ENCODE measurements around the gene IFI27. TPM values are rescaled to one million over a fixed set of nuclear protein-coding genes. Genes with fewer than 3 reads are reported as not detected.

The IFI27 gene
- total RNA-seq, 5 donors from 2014 or later (not counting 1 experiment from before 2014, with no cell fraction given), result 1.6 to 6.1 (median 1.8) TPM

GRCh38 chr14:94109915-94110250, 653 bp upstream of the IFI27 start:
- H3K27ac Mint-ChIP-seq, result no peak overlapping the region
- CTCF ChIA-PET, result no interaction called here
- peaks cover 0 to 8% of the 10 kb centered on the region in 2 experiments for H3K27me3 ChIP-seq (replicated peaks in 1 of 2; ENCODE audit: control insufficient read depth in 2 of 2, extremely low read depth in 1 of 2, insufficient read depth in 2 of 2, low read length in 1 of 2)
- no peaks in the 10 kb centered on the region for H3K36me3 Mint-ChIP-seq
- POLR2A ChIA-PET, result no interaction called here
- H3K4me1 ChIP-seq (ENCODE audit: control insufficient read depth in 1 of 2, extremely low read depth in 1 of 2, insufficient read depth in 2 of 2, low read length in 2 of 2), result no peaks in the 10 kb centered on the region
- no peaks in the 10 kb centered on the region for H3K36me3 ChIP-seq (ENCODE audit: control insufficient read depth in 2 of 2, extremely low read depth in 1 of 2, insufficient read depth in 1 of 2, low read length in 1 of 2)
- WGBS (ENCODE audit: insufficient coverage), result no CpG with 5 or more reads among the region's 2 CpGs
- DNase-seq, result no peak
- H3K4me1 Mint-ChIP-seq, result no peaks in the 10 kb centered on the region
- no peak overlapping the region for H3K4me3 Mint-ChIP-seq
- H3K4me3 ChIP-seq (ENCODE audit: control insufficient read depth in 1 of 2, extremely low read depth in 1 of 2, low read length in 1 of 2), result no peak overlapping the region
- no peak overlapping the region for H3K27ac ChIP-seq (ENCODE audit: low read length)
- no peaks in the 10 kb centered on the region for H3K9me3 Mint-ChIP-seq
- peaks cover 0 to 2% of the 10 kb centered on the region in 2 donors for H3K27me3 Mint-ChIP-seq
- ATAC-seq (replicated peaks in 1 of 4), result no peak
- no peaks in the 10 kb centered on the region for H3K9me3 ChIP-seq

- Mint-ChIP-seq H3K27me3 (peaks cover 4 to 15% of the 10 kb centered on the region in 2 donors), H3K4me1 (no peaks in the 10 kb centered on the region), H3K27ac (no peak overlapping the region), H3K36me3 (no peaks in the 10 kb centered on the region), H3K9me3 (no peaks in the 10 kb centered on the region), H3K4me3 (no peak overlapping the region)
- 84% methylated on average over 15 of the region's 20 CpGs for WGBS (ENCODE audit: insufficient coverage)
- no peak overlapping the region for H3K27ac ChIP-seq (ENCODE audit: low read length)
- no peaks in the 10 kb centered on the region for H3K9me3 ChIP-seq
- no peak for ATAC-seq (replicated peaks in 1 of 4)
- ChIA-PET POLR2A (no interaction called here), CTCF (no interaction called here)
- H3K4me3 ChIP-seq (ENCODE audit: control insufficient read depth in 1 of 2, extremely low read depth in 1 of 2, low read length in 1 of 2), result no peak overlapping the region
- H3K4me1 ChIP-seq (ENCODE audit: control insufficient read depth in 1 of 2, extremely low read depth in 1 of 2, insufficient read depth in 2 of 2, low read length in 2 of 2), result no peaks in the 10 kb centered on the region
- peaks cover 0 to 24% of the 10 kb centered on the region in 2 experiments for H3K27me3 ChIP-seq (replicated peaks in 1 of 2; ENCODE audit: control insufficient read depth in 2 of 2, extremely low read depth in 1 of 2, insufficient read depth in 2 of 2, low read length in 1 of 2)
- H3K36me3 ChIP-seq (ENCODE audit: control insufficient read depth in 2 of 2, extremely low read depth in 1 of 2, insufficient read depth in 1 of 2, low read length in 1 of 2), result no peaks in the 10 kb centered on the region
- no peak for DNase-seq
Measured at GRCh38 chr14:94111276-94112095, 950 bp downstream of the IFI27 start.

- H3K9me3 Mint-ChIP-seq, result no peaks in the 10 kb centered on the region
- H3K36me3 Mint-ChIP-seq, result no peaks in the 10 kb centered on the region
- Histone ChIP-seq H3K4me1 (ENCODE audit: control insufficient read depth in 1 of 2, extremely low read depth in 1 of 2, insufficient read depth in 2 of 2, low read length in 2 of 2) (no peaks in the 10 kb centered on the region), H3K4me3 (ENCODE audit: control insufficient read depth in 1 of 2, extremely low read depth in 1 of 2, low read length in 1 of 2) (no peak overlapping the region), H3K27me3 (replicated peaks in 1 of 2; ENCODE audit: control insufficient read depth in 2 of 2, extremely low read depth in 1 of 2, insufficient read depth in 2 of 2, low read length in 1 of 2) (peaks cover 0 to 29% of the 10 kb centered on the region in 2 experiments), H3K36me3 (ENCODE audit: control insufficient read depth in 2 of 2, extremely low read depth in 1 of 2, insufficient read depth in 1 of 2, low read length in 1 of 2) (no peaks in the 10 kb centered on the region), H3K27ac (ENCODE audit: low read length) (no peak overlapping the region), H3K9me3 (no peaks in the 10 kb centered on the region)
- no peak overlapping the region for H3K27ac Mint-ChIP-seq
- 88% methylated on average over 3 of the region's 6 CpGs for WGBS (ENCODE audit: insufficient coverage)
- ATAC-seq (replicated peaks in 1 of 4) (no peak), DNase-seq (no peak)
- peaks cover 11 to 24% of the 10 kb centered on the region in 2 donors for H3K27me3 Mint-ChIP-seq
- CTCF ChIA-PET, result no interaction called here
- H3K4me1 Mint-ChIP-seq, result no peaks in the 10 kb centered on the region
- no peak overlapping the region for H3K4me3 Mint-ChIP-seq
- POLR2A ChIA-PET, result interaction anchor here in 1 of 2 donors (1.0 kb wide), 1 partner anchor 210 kb away, joined by 4 read pairs; no protein-coding TSS in a partner anchor
Measured at GRCh38 chr14:94112513-94113063, 2.1 kb downstream of the IFI27 start.

DNA sequence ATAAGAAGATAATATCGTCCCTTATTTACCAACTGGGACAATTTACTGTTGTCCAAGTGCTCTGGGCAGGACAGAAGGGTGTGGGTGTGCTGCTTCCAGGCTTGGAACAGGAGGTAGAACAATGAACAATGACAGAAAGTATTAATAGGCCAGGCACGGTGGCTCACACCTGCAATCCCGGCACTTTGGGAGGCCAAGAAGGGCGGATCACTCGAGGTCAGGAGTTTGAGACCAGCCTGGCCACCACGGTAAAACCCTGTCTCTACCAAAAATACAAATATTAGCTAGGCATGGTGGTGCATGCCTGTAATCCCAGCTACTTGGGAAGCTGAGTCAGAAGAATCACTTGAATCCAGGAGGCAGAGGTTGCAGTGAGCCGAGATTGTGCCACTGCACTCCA, 2.5 kb downstream of the IFI27 start:
- H3K36me3 ChIP-seq (ENCODE audit: control insufficient read depth in 2 of 2, extremely low read depth in 1 of 2, insufficient read depth in 1 of 2, low read length in 1 of 2), result no peaks in the 10 kb centered on the region
- no peak overlapping the region for H3K27ac ChIP-seq (ENCODE audit: low read length)
- WGBS (ENCODE audit: insufficient coverage), result 77% methylated on average over 3 of the region's 7 CpGs
- H3K4me3 ChIP-seq (ENCODE audit: control insufficient read depth in 1 of 2, extremely low read depth in 1 of 2, low read length in 1 of 2), result no peak overlapping the region
- Mint-ChIP-seq H3K27ac (no peak overlapping the region), H3K9me3 (no peaks in the 10 kb centered on the region), H3K4me3 (no peak overlapping the region), H3K27me3 (peaks cover 16 to 26% of the 10 kb centered on the region in 2 donors), H3K4me1 (no peaks in the 10 kb centered on the region), H3K36me3 (no peaks in the 10 kb centered on the region)
- ChIA-PET CTCF (no interaction called here), POLR2A (interaction anchor here in 1 of 2 donors (1.0 kb wide), 1 partner anchor 211 kb away, joined by 4 read pairs; no protein-coding TSS in a partner anchor)
- DNase-seq (no peak), ATAC-seq (replicated peaks in 1 of 4) (no peak)
- no peaks in the 10 kb centered on the region for H3K4me1 ChIP-seq (ENCODE audit: control insufficient read depth in 1 of 2, extremely low read depth in 1 of 2, insufficient read depth in 2 of 2, low read length in 2 of 2)
- H3K9me3 ChIP-seq, result no peaks in the 10 kb centered on the region
- H3K27me3 ChIP-seq (replicated peaks in 1 of 2; ENCODE audit: control insufficient read depth in 2 of 2, extremely low read depth in 1 of 2, insufficient read depth in 2 of 2, low read length in 1 of 2), result peaks cover 0 to 33% of the 10 kb centered on the region in 2 experiments

DNA sequence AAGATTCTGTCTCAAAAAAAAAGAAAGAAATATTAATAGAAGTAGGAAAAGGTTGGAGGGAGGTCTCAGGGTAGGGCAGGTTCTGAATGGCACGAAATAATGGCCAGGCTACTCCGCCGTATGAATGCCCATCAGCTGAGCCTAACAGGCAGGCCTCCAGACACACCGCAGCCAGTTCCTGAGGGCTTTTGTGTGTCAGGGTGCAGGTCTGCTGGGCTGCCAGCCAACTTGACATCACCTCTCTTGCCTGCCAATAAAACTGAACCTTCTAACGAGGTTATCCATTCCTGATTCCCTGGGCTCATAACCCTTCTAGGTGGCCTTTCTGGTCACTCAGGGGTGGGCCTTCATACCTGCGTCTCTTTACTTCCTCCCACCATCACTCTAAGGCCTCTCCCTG, 3.0 kb downstream of the IFI27 start:
- WGBS (ENCODE audit: insufficient coverage), result 69% methylated on average over 5 of the region's 6 CpGs
- no peaks in the 10 kb centered on the region for H3K4me1 Mint-ChIP-seq
- Histone ChIP-seq H3K36me3 (ENCODE audit: control insufficient read depth in 2 of 2, extremely low read depth in 1 of 2, insufficient read depth in 1 of 2, low read length in 1 of 2) (no peaks in the 10 kb centered on the region), H3K4me3 (ENCODE audit: control insufficient read depth in 1 of 2, extremely low read depth in 1 of 2, low read length in 1 of 2) (no peak overlapping the region), H3K4me1 (ENCODE audit: control insufficient read depth in 1 of 2, extremely low read depth in 1 of 2, insufficient read depth in 2 of 2, low read length in 2 of 2) (no peaks in the 10 kb centered on the region), H3K9me3 (no peaks in the 10 kb centered on the region), H3K27me3 (replicated peaks in 1 of 2; ENCODE audit: control insufficient read depth in 2 of 2, extremely low read depth in 1 of 2, insufficient read depth in 2 of 2, low read length in 1 of 2) (peaks cover 0 to 34% of the 10 kb centered on the region in 2 experiments), H3K27ac (ENCODE audit: low read length) (no peak overlapping the region)
- H3K27ac Mint-ChIP-seq, result no peak overlapping the region
- DNase-seq (no peak), ATAC-seq (replicated peaks in 1 of 4) (no peak)
- no peaks in the 10 kb centered on the region for H3K36me3 Mint-ChIP-seq
- ChIA-PET CTCF (no interaction called here), POLR2A (interaction anchor here in 1 of 2 donors (0.6 kb wide), 1 partner anchor 28 kb away, joined by 3 read pairs; no protein-coding TSS in a partner anchor)
- H3K4me3 Mint-ChIP-seq, result no peak overlapping the region
- no peaks in the 10 kb centered on the region for H3K9me3 Mint-ChIP-seq
- H3K27me3 Mint-ChIP-seq, result peaks cover 16 to 27% of the 10 kb centered on the region in 2 donors

DNA sequence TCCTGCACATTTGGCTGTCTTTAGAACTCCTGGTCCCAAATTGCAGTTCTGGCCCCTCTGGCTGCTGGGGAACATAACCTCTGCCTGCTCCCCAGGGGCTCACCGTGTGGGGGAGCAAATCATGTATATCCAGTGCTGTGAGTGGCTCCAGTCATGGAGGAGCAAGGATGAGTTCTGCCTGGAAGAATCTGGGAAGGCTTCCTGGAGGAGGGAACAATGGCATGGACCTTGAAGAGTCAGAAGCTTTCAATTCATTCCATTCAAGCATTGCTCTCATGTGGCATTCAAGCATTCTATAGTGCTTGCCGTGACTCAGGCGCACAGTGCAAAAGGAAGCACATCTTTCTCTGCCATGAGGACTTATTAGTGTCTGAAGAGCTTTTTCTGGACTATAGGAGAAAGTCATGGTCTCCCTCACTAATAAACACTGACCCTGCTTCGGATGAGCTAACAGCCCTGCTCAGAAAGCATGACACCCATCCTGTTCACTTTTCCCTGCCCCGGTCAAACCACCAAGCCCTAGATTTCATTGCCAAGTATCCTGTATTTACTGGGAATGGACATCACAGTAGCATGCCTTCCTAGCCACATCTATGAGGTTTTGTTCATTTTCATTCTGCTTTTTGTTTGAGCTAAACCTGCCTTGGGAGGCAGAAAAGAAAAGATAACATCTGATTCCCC, 3.5 kb downstream of the IFI27 start:
- Histone ChIP-seq H3K27me3 (replicated peaks in 1 of 2; ENCODE audit: control insufficient read depth in 2 of 2, extremely low read depth in 1 of 2, insufficient read depth in 2 of 2, low read length in 1 of 2) (peaks cover 0 to 34% of the 10 kb centered on the region in 2 experiments), H3K9me3 (no peaks in the 10 kb centered on the region), H3K27ac (ENCODE audit: low read length) (no peak overlapping the region), H3K36me3 (ENCODE audit: control insufficient read depth in 2 of 2, extremely low read depth in 1 of 2, insufficient read depth in 1 of 2, low read length in 1 of 2) (no peaks in the 10 kb centered on the region), H3K4me1 (ENCODE audit: control insufficient read depth in 1 of 2, extremely low read depth in 1 of 2, insufficient read depth in 2 of 2, low read length in 2 of 2) (no peaks in the 10 kb centered on the region), H3K4me3 (ENCODE audit: control insufficient read depth in 1 of 2, extremely low read depth in 1 of 2, low read length in 1 of 2) (no peak overlapping the region)
- WGBS (ENCODE audit: insufficient coverage), result 85% methylated on average over 3 of the region's 5 CpGs
- Mint-ChIP-seq H3K4me1 (no peaks in the 10 kb centered on the region), H3K9me3 (no peaks in the 10 kb centered on the region), H3K27ac (no peak overlapping the region), H3K4me3 (no peak overlapping the region), H3K36me3 (no peaks in the 10 kb centered on the region), H3K27me3 (peaks cover 16 to 27% of the 10 kb centered on the region in 2 donors)
- DNase-seq, result no peak
- ChIA-PET CTCF (no interaction called here), POLR2A (interaction anchor here in 1 of 2 donors (0.6 kb wide), 1 partner anchor 27 kb away, joined by 3 read pairs; no protein-coding TSS in a partner anchor)
- no peak for ATAC-seq (replicated peaks in 1 of 4)
